ENCODE data around the gene TMEM125. TPM values are rescaled to one million over a fixed set of nuclear protein-coding genes. Genes with fewer than 3 reads are reported as not detected.

TMEM125 gene
- total RNA-seq, 2 donors from 2014 or later = 18.3 to 29.9 TPM

- DNase-seq (ENCODE audit: low spot score) = peak; percentile 52
- Histone ChIP-seq H3K4me3 (no peak overlapping the region), H3K27me3 (replicated peaks; ENCODE audit: insufficient read depth) (no peaks in the 10 kb centered on the region), H3K27ac (peak overlapping the region in 1 of 2 donors; percentile 33), H3K9me3 (no peaks in the 10 kb centered on the region), H3K36me3 (no peaks in the 10 kb centered on the region), H3K4me1 (replicated peaks) (peaks cover 9% of the 10 kb centered on the region)
- WGBS = 24% methylated on average over 5 of the region's 5 CpGs
- intact Hi-C loops (cut with DNase I) = loop anchor here (5.0 kb wide), 1 partner anchor 129 kb away; the partner anchor contains the start of gene ELOVL1
- TF ChIP-seq CTCF (IDR thresholded peaks at IDR 0.05) = peak; percentile 32 to 77 (median 70)
- no peak for TF ChIP-seq POLR2A (IDR thresholded peaks at IDR 0.05)
- peak; percentile 31 for TF ChIP-seq POLR2AphosphoS5 (IDR thresholded peaks at IDR 0.05)
These were observed 31.7 kb upstream of the TMEM125 start for GRCh38 chr1:43238085-43238484.

GRCh38 chr1:43238991-43239469 is 30.8 kb upstream of the TMEM125 start:
- WGBS = 51% methylated on average over 3 of the region's 3 CpGs
- H3K9me3 ChIP-seq = no peaks in the 10 kb centered on the region
- H3K4me1 ChIP-seq (replicated peaks) = peaks cover 9% of the 10 kb centered on the region
- intact Hi-C loops (cut with DNase I) = loop anchor here (5.0 kb wide), 1 partner anchor 128 kb away; the partner anchor contains the start of gene ELOVL1
- no peaks in the 10 kb centered on the region for H3K36me3 ChIP-seq
- no peak for TF ChIP-seq POLR2A (IDR thresholded peaks at IDR 0.05)
- TF ChIP-seq CTCF (IDR thresholded peaks at IDR 0.05) = no peak
- no peak for TF ChIP-seq POLR2AphosphoS5 (IDR thresholded peaks at IDR 0.05)
- no peak overlapping the region for H3K4me3 ChIP-seq
- no peak for DNase-seq (ENCODE audit: low spot score)
- H3K27ac ChIP-seq = peak overlapping the region; percentile 35 to 61
- no peaks in the 10 kb centered on the region for H3K27me3 ChIP-seq (replicated peaks; ENCODE audit: insufficient read depth)

GRCh38 chr1:43239484-43239883 is 30.3 kb upstream of the TMEM125 start:
- Histone ChIP-seq H3K27me3 (replicated peaks; ENCODE audit: insufficient read depth) (no peaks in the 10 kb centered on the region), H3K27ac (peak overlapping the region; percentile 35 to 61), H3K4me1 (replicated peaks) (peaks cover 6% of the 10 kb centered on the region), H3K9me3 (no peaks in the 10 kb centered on the region), H3K36me3 (no peaks in the 10 kb centered on the region), H3K4me3 (no peak overlapping the region)
- no peak for DNase-seq (ENCODE audit: low spot score)
- TF ChIP-seq POLR2A (IDR thresholded peaks at IDR 0.05) = no peak
- no peak for TF ChIP-seq CTCF (IDR thresholded peaks at IDR 0.05)
- no peak for TF ChIP-seq POLR2AphosphoS5 (IDR thresholded peaks at IDR 0.05)
- 75% methylated on average over 3 of the region's 3 CpGs for WGBS
- intact Hi-C loops (cut with DNase I) = loop anchor here (5.0 kb wide), 1 partner anchor 128 kb away; the partner anchor contains the start of gene ELOVL1

- no peak overlapping the region for H3K4me3 ChIP-seq
- no peaks in the 10 kb centered on the region for H3K36me3 ChIP-seq
- peak; percentile 79 for TF ChIP-seq POLR2AphosphoS5 (IDR thresholded peaks at IDR 0.05)
- no peak for TF ChIP-seq POLR2A (IDR thresholded peaks at IDR 0.05)
- no peaks in the 10 kb centered on the region for H3K4me1 ChIP-seq (replicated peaks)
- H3K9me3 ChIP-seq = no peaks in the 10 kb centered on the region
- peak; percentile 36 for DNase-seq (ENCODE audit: low spot score)
- WGBS = 22% methylated on average over 6 of the region's 6 CpGs
- peak overlapping the region; percentile 35 to 61 for H3K27ac ChIP-seq
- H3K27me3 ChIP-seq (replicated peaks; ENCODE audit: insufficient read depth) = no peaks in the 10 kb centered on the region
- intact Hi-C loops (cut with DNase I) = loop anchor here (5.0 kb wide), 1 partner anchor 51 kb away; no protein-coding TSS in a partner anchor
These were observed 28.4 kb upstream of the TMEM125 start for GRCh38 chr1:43241413-43241836.

GRCh38 chr1:43243299-43243698 is 26.5 kb upstream of the TMEM125 start:
- no peak for TF ChIP-seq POLR2A (IDR thresholded peaks at IDR 0.05)
- no peak for TF ChIP-seq CTCF (IDR thresholded peaks at IDR 0.05)
- TF ChIP-seq POLR2AphosphoS5 (IDR thresholded peaks at IDR 0.05) = no peak
- no peak for DNase-seq (ENCODE audit: low spot score)

More at GRCh38 chr1:43243299-43243698, 26.5 kb upstream of the TMEM125 start:
- no peaks in the 10 kb centered on the region for H3K36me3 ChIP-seq
- H3K9me3 ChIP-seq = no peaks in the 10 kb centered on the region
- H3K4me1 ChIP-seq (replicated peaks) = no peaks in the 10 kb centered on the region
- intact Hi-C loops (cut with DNase I) = loop anchor here (5.0 kb wide), 1 partner anchor 49 kb away; no protein-coding TSS in a partner anchor
- no peak overlapping the region for H3K4me3 ChIP-seq
- H3K27me3 ChIP-seq (replicated peaks; ENCODE audit: insufficient read depth) = no peaks in the 10 kb centered on the region
- 88% methylated on average over 6 of the region's 6 CpGs for WGBS
- no peak overlapping the region for H3K27ac ChIP-seq

Data from prostate gland (tissue), 2 donors.